HEK293 (cell line): ENCODE data around the gene P4HA1.

ENCODE experiments used
- CTCF ChIA-PET: fragments of 350-600 bp; formaldehyde crosslinking; extraction: SDS; loops from one replicate; lab custom pipeline; 2021; ENCODE audit warnings: antibody characterized with exemption; lab: Yijun Ruan, JAX
- POLR2A ChIA-PET: fragments of 300-600 bp; formaldehyde crosslinking; extraction: SDS; loops from one replicate; lab custom pipeline; 2020; ENCODE audit warnings: antibody characterized with exemption, inconsistent platforms; lab: Yijun Ruan, JAX
- H3K27ac ChIP-seq: fragments of 200-500 bp; sonication (Bioruptor generic); 2 replicates; pipeline ENCODE4 v1.5.1; 2014; ENCODE audit warnings: low read depth, low read length, control low read depth, inconsistent platforms; ENCODE audit errors: extremely low read depth
- H3K36me3 ChIP-seq, 2 experiments: fragments of 200-500 bp in 1 of 2; sonication (Bioruptor generic) in 1 of 2; 1 replicate in 1 of 2; 2 replicates in 1 of 2; pipeline ENCODE4 v1.5.1; 2014 to 2017; ENCODE audit warnings: inconsistent platforms in 2 of 2, low read length in 2 of 2; ENCODE audit not compliant: control insufficient read depth in 2 of 2, insufficient read depth in 1 of 2
- H3K4me1 ChIP-seq: fragments of 200-500 bp; sonication (Bioruptor generic); 2 replicates; pipeline ENCODE4 v1.5.1; 2014; ENCODE audit warnings: mild to moderate bottlenecking, low read length, inconsistent platforms; ENCODE audit not compliant: control insufficient read depth, insufficient read depth
- H3K4me3 ChIP-seq: 2 replicates; pipeline ENCODE4 v1.5.1; 2011; ENCODE audit warnings: low read depth, mild to moderate bottlenecking, control low read depth, low read length, moderate library complexity
- H3K9me3 ChIP-seq: fragments of 200-500 bp; sonication (Bioruptor generic); 2 replicates; pipeline ENCODE4 v1.5.1; 2014; ENCODE audit warnings: low read depth, low read length, inconsistent platforms; ENCODE audit not compliant: control insufficient read depth, insufficient read depth
- BCL11B ChIP-seq: fragments of 450-650 bp; formaldehyde crosslinking; IDR thresholded peaks from 2 replicates; pipeline ENCODE4 v1.5.1; 2016; ENCODE audit warnings: low read depth, missing biosample characterization, missing genetic modification characterization
- IKZF3 ChIP-seq: fragments of 450-650 bp; IDR thresholded peaks from 2 replicates; pipeline ENCODE4 v1.5.0; 2018; ENCODE audit warnings: missing biosample characterization, mild to moderate bottlenecking, missing genetic modification characterization, moderate library complexity
- KLF9 ChIP-seq: fragments of 450-650 bp; formaldehyde crosslinking; IDR thresholded peaks from 2 replicates; pipeline ENCODE4 v1.5.1; 2016; ENCODE audit warnings: missing biosample characterization, missing genetic modification characterization, low read depth
- REPIN1 ChIP-seq: fragments of 450-650 bp; formaldehyde crosslinking; IDR thresholded peaks from 2 replicates; pipeline ENCODE4 v1.5.1; 2017; ENCODE audit warnings: missing biosample characterization, missing genetic modification characterization, low read depth
- ZBTB8A ChIP-seq: fragments of 450-650 bp; formaldehyde crosslinking; IDR thresholded peaks from 2 replicates; pipeline ENCODE4 v1.5.1; 2016; ENCODE audit warnings: missing biosample characterization, missing genetic modification characterization
- ZEB2 ChIP-seq: fragments of 450-650 bp; formaldehyde crosslinking; IDR thresholded peaks from 2 replicates; pipeline ENCODE4 v1.5.1; 2016; ENCODE audit warnings: missing biosample characterization, missing genetic modification characterization
- ZNF133 ChIP-seq: fragments of 450-650 bp; formaldehyde crosslinking; IDR thresholded peaks from 2 replicates; pipeline ENCODE4 v1.5.1; 2016; ENCODE audit warnings: missing biosample characterization, missing genetic modification characterization
- ZNF23 ChIP-seq: fragments of 450-650 bp; formaldehyde crosslinking; IDR thresholded peaks from 2 replicates; pipeline ENCODE4 v1.5.1; 2016; ENCODE audit warnings: missing biosample characterization, missing genetic modification characterization, borderline replicate concordance
- ZNF239 ChIP-seq: fragments of 450-650 bp; formaldehyde crosslinking; IDR thresholded peaks from 2 replicates; pipeline ENCODE4 v1.5.1; 2016; ENCODE audit warnings: missing biosample characterization, missing genetic modification characterization
- ZNF354C ChIP-seq: fragments of 450-650 bp; formaldehyde crosslinking; IDR thresholded peaks from 2 replicates; pipeline ENCODE4 v1.5.1; 2016; ENCODE audit warnings: missing biosample characterization, missing genetic modification characterization, low read depth, borderline replicate concordance
- ZNF37A ChIP-seq: fragments of 450-650 bp; IDR thresholded peaks from 2 replicates; pipeline ENCODE4 v1.5.1; 2018; ENCODE audit warnings: missing biosample characterization, missing genetic modification characterization
- ZNF48 ChIP-seq: fragments of 450-650 bp; formaldehyde crosslinking; IDR thresholded peaks from 2 replicates; pipeline ENCODE4 v1.5.1; 2016; ENCODE audit warnings: missing biosample characterization, missing genetic modification characterization
- ZNF514 ChIP-seq: fragments of 450-650 bp; formaldehyde crosslinking; IDR thresholded peaks from 2 replicates; pipeline ENCODE4 v1.5.1; 2016; ENCODE audit warnings: missing biosample characterization, missing genetic modification characterization
- ZNF660 ChIP-seq: fragments of 450-650 bp; IDR thresholded peaks from 2 replicates; pipeline ENCODE4 v1.5.1; 2018; ENCODE audit warnings: missing biosample characterization, mild to moderate bottlenecking, missing genetic modification characterization
- ZNF792 ChIP-seq: fragments of 450-650 bp; formaldehyde crosslinking; IDR thresholded peaks from 2 replicates; pipeline ENCODE4 v1.5.1; 2016; ENCODE audit warnings: missing biosample characterization, missing genetic modification characterization
- TF ChIP-seq, protein P1 (sequence below): fragments of 450-650 bp; formaldehyde crosslinking; IDR thresholded peaks from 2 replicates; pipeline ENCODE4 v1.5.1; 2016; ENCODE audit warnings: missing biosample characterization, missing genetic modification characterization
- TF ChIP-seq, protein P2 (sequence below): fragments of 450-650 bp; formaldehyde crosslinking; IDR thresholded peaks from 2 replicates; pipeline ENCODE4 v1.5.1; 2016; ENCODE audit warnings: missing biosample characterization, missing genetic modification characterization
- TF ChIP-seq, protein P3 (sequence below): fragments of 450-650 bp; formaldehyde crosslinking; IDR thresholded peaks from 2 replicates; pipeline ENCODE4 v1.5.1; 2017; ENCODE audit warnings: missing biosample characterization, mild to moderate bottlenecking, missing genetic modification characterization, moderate library complexity
- TF ChIP-seq, protein P4 (sequence below): fragments of 450-650 bp; formaldehyde crosslinking; IDR thresholded peaks from 2 replicates; pipeline ENCODE4; 2016; ENCODE audit warnings: missing biosample characterization, missing genetic modification characterization

The P4HA1 gene

DNA sequence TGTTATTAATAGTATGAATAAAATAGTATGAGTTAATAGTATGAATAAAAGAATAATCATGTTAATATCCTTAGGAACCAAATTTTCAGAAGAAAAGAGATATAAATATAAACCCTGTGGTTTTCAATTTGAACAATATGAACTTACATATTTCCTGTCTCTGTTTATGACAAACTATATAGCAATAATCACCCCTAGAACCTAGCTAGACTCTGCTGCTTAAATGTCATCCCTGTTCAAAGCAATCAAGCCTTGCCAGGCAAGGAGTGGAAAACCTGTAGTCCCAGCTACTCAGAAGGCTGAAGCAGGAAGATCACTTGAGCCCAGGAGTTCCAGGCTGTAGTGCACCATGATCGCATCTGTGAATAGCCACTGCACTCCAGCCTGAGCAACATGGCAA, 36.5 kb downstream of the P4HA1 start:
- POLR2A ChIA-PET, result no interaction called here
- Histone ChIP-seq H3K4me1 (no peaks in the 10 kb centered on the region), H3K36me3 (peaks cover 23 to 43% of the 10 kb centered on the region in 2 experiments), H3K4me3 (no peak overlapping the region), H3K9me3 (no peaks in the 10 kb centered on the region), H3K27ac (no peak overlapping the region)
- CTCF ChIA-PET, result no interaction called here
- TF ChIP-seq ZNF133 (tag by site-specific recombination) (no peak), ZNF792 (tag by site-specific recombination) (no peak), ZNF23 (tag by site-specific recombination) (no peak), KLF9 (tag by site-specific recombination) (no peak), ZNF514 (tag by site-specific recombination) (no peak), ZNF239 (no peak), ZNF354C (tag by site-specific recombination) (no peak), ZNF660 (no peak), BCL11B (tag by site-specific recombination) (no peak), REPIN1 (no peak), ZNF37A (tag by site-specific recombination) (no peak)
- TF ChIP-seq, protein P1, sequence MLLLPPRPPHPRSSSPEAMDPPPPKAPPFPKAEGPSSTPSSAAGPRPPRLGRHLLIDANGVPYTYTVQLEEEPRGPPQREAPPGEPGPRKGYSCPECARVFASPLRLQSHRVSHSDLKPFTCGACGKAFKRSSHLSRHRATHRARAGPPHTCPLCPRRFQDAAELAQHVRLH (tag by site-specific recombination), result no peak
- TF ChIP-seq, protein P2, sequence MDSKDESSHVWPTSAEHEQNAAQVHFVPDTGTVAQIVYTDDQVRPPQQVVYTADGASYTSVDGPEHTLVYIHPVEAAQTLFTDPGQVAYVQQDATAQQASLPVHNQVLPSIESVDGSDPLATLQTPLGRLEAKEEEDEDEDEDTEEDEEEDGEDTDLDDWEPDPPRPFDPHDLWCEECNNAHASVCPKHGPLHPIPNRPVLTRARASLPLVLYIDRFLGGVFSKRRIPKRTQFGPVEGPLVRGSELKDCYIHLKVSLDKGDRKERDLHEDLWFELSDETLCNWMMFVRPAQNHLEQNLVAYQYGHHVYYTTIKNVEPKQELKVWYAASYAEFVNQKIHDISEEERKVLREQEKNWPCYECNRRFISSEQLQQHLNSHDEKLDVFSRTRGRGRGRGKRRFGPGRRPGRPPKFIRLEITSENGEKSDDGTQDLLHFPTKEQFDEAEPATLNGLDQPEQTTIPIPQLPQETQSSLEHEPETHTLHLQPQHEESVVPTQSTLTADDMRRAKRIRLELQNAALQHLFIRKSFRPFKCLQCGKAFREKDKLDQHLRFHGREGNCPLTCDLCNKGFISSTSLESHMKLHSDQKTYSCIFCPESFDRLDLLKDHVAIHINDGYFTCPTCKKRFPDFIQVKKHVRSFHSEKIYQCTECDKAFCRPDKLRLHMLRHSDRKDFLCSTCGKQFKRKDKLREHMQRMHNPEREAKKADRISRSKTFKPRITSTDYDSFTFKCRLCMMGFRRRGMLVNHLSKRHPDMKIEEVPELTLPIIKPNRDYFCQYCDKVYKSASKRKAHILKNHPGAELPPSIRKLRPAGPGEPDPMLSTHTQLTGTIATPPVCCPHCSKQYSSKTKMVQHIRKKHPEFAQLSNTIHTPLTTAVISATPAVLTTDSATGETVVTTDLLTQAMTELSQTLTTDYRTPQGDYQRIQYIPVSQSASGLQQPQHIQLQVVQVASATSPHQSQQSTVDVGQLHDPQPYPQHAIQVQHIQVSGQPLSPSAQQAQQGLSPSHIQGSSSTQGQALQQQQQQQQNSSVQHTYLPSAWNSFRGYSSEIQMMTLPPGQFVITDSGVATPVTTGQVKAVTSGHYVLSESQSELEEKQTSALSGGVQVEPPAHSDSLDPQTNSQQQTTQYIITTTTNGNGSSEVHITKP (tag by site-specific recombination), result no peak
- TF ChIP-seq, protein P3, sequence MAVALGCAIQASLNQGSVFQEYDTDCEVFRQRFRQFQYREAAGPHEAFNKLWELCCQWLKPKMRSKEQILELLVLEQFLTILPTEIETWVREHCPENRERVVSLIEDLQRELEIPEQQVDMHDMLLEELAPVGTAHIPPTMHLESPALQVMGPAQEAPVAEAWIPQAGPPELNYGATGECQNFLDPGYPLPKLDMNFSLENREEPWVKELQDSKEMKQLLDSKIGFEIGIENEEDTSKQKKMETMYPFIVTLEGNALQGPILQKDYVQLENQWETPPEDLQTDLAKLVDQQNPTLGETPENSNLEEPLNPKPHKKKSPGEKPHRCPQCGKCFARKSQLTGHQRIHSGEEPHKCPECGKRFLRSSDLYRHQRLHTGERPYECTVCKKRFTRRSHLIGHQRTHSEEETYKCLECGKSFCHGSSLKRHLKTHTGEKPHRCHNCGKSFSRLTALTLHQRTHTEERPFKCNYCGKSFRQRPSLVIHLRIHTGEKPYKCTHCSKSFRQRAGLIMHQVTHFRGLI, result no peak

DNA sequence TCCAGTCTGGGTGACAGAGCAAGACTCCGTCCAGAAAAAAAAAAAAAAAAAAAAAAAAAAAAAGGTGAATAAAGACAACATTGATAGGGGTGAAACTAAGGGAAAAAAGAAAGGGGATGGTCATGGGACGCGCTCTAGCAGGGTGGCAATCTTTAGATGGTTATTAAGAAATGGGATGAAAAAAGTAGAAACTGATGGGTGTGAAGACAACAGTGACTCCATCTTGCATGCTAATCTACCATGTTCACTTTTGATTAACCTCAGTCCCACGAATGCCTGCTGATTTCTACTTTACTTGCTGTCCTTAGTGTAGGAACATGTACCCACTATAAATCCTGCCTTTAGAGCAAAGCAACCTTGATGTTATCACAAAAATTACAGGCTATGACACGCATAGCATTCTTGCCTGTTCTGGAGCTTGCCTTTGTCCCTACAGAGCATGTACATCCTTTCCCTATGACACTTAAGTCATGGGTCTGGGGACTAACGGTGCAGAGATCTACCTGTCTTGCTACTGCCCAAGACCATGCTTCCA, 38.5 kb downstream of the P4HA1 start:
- Histone ChIP-seq H3K27ac (no peak overlapping the region), H3K4me1 (no peaks in the 10 kb centered on the region), H3K4me3 (no peak overlapping the region), H3K9me3 (no peaks in the 10 kb centered on the region), H3K36me3 (peaks cover 18 to 41% of the 10 kb centered on the region in 2 experiments)
- CTCF ChIA-PET, result interaction anchor here (0.7 kb wide), 2 partner anchors 682 to 1012 kb away, joined by 3 read pairs; no protein-coding TSS in a partner anchor
- TF ChIP-seq, protein P4, sequence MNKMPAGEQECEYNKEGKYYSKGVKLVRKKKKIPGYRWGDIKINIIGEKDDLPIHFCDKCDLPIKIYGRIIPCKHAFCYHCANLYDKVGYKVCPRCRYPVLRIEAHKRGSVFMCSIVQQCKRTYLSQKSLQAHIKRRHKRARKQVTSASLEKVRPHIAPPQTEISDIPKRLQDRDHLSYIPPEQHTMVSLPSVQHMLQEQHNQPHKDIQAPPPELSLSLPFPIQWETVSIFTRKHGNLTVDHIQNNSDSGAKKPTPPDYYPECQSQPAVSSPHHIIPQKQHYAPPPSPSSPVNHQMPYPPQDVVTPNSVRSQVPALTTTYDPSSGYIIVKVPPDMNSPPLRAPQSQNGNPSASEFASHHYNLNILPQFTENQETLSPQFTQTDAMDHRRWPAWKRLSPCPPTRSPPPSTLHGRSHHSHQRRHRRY (tag by site-specific recombination), result no peak
- no peak for TF ChIP-seq ZBTB8A (tag by site-specific recombination)
- TF ChIP-seq ZEB2 (tag by site-specific recombination), result no peak
- no peak for TF ChIP-seq IKZF3
- no peak for TF ChIP-seq ZNF514 (tag by site-specific recombination)
- no peak for TF ChIP-seq ZNF48 (tag by site-specific recombination)
- no peak for TF ChIP-seq ZNF354C (tag by site-specific recombination)
- POLR2A ChIA-PET, result no interaction called here
